22Rv1 (cell line): ENCODE data around the gene TIMM44.

Experiments
- H3K27ac ChIP-seq: fragments of 450-650 bp; 2 replicates; pipeline ENCODE4 v1.5.1; 2017
- ZFX ChIP-seq: fragments of 450-650 bp; IDR thresholded peaks from 2 replicates; pipeline ENCODE4 v1.6.1; 2017; ENCODE audit warnings: antibody characterized with exemption, borderline replicate concordance
- TF ChIP-seq, protein P1 (sequence below): fragments of 450-650 bp; IDR thresholded peaks from 2 replicates; pipeline ENCODE4 v1.5.1; 2017; ENCODE audit warnings: mild to moderate bottlenecking

TIMM44 gene

DNA sequence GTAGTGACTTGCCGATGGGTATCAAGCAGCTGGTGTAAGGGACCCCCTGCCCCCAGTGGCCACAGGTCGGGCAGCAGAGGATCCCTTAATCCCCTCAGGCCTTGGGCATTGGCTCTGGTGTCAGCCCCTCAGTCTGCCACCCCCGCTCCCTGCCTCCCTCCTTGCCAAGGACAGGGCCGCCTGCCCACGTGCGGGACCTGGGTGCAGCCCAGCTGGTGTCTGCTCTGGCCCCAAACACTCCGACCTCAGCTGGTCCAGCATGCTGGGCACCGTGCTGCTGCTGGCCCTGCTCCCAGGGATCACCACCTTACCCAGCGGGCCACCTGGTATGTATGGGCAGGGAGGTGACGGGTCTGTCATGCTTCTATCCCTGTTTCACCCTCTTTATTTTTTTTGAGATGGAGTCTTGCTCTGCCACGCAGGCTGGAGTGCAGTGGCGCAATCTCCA, 28.8 kb downstream of the TIMM44 start, which contains the start of gene TGFBR3L:
TSS of gene TGFBR3L (plus strand) at position 233 of the 448 bp plus-strand sequence.
- H3K27ac ChIP-seq: peak within 1 kb of the TSS; percentile 97
- TF ChIP-seq, protein P1, sequence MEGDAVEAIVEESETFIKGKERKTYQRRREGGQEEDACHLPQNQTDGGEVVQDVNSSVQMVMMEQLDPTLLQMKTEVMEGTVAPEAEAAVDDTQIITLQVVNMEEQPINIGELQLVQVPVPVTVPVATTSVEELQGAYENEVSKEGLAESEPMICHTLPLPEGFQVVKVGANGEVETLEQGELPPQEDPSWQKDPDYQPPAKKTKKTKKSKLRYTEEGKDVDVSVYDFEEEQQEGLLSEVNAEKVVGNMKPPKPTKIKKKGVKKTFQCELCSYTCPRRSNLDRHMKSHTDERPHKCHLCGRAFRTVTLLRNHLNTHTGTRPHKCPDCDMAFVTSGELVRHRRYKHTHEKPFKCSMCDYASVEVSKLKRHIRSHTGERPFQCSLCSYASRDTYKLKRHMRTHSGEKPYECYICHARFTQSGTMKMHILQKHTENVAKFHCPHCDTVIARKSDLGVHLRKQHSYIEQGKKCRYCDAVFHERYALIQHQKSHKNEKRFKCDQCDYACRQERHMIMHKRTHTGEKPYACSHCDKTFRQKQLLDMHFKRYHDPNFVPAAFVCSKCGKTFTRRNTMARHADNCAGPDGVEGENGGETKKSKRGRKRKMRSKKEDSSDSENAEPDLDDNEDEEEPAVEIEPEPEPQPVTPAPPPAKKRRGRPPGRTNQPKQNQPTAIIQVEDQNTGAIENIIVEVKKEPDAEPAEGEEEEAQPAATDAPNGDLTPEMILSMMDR: no peak
- no peak for TF ChIP-seq ZFX

DNA sequence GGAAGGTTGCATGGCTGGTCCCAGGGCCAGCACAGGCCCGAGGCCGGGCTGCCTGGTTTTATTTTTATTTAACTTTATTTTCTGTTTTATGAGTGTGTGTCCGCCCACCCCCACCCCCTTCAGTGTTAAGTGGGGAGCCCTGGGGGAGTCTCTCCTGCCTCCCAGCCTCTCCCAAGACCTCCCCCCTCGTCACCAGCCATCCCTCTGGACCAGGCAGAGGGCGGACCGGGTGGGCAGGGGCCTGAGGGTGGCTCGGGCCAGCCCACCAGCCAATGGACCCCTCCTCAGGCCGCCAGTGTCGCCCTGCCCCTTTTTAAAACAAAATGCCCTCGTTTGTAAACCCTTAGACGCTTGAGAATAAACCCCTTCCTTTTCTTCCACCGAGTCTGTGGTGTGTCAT, 29.4 kb downstream of the TIMM44 start:
- no peak for TF ChIP-seq ZFX
- peak overlapping the region; percentile 97 for H3K27ac ChIP-seq

DNA sequence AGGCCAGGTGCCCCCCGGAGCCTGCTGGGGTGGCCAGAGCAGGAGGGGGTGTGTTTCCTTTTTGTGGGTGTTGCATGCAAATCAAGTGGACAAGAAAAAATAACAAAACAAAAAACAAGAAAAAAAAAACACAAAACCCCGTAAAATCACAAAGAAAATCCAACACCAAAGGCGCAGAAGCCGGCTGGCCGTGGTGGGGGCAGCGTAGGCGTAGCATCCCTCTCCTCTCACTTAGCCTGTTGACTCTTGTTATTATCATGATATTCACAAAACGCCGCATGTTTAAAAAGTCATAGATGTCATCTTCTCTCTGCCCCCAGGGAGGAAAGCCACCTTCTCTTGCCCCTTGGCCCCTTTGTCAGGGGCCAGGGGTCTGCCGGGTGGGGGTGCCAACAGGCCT, 29.8 kb downstream of the TIMM44 start:
- TF ChIP-seq ZFX: no peak
- TF ChIP-seq, protein P1: no peak
- H3K27ac ChIP-seq: peak overlapping the region; percentile 97

DNA sequence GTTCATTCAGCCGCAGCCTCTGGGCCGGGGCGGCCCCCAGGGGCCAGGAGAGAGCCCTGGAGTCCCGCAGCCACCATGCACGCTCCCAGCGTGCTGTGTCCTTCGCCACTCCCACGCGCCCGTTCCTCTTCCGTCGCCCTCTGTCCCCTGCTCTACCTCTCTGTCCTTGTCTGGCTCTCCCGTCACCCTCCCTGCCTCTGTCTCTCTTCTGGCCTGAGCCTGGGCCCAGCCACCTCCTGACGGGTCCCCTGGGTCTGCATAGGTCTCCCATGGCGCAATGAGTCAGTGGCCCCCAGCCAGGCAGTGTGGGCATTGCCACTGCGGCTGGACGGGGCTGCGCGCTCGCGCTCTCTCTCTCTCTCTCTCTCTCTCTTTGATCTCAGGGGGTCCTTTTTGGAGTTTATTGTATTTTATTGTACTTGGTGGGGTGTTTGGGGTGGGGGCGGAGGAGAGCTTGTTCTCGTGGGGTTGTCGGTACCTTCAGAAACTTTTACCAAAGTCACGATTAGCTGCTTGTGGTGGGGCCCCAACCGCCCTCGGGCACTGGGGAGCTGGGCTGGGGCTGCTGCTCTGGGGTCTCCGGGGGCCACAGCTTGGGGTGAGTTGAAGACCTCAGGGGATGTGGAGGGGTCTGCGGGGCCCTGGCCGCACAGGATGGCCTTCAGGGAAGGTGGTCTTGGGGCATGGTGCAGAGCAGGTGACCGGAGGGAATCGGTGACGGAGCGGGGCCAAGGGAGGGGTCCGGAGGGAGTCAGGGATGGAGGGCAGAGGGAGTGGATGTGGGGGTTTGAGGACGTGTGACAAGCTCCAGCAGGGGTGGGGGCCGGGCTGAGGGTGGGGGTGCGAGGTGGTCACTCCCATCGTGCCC, 30.5 kb downstream of the TIMM44 start:
- H3K27ac ChIP-seq: peak overlapping the region; percentile 97; the same call in 1 of the 2 replicates
- TF ChIP-seq ZFX: no peak
- TF ChIP-seq, protein P1: no peak

DNA sequence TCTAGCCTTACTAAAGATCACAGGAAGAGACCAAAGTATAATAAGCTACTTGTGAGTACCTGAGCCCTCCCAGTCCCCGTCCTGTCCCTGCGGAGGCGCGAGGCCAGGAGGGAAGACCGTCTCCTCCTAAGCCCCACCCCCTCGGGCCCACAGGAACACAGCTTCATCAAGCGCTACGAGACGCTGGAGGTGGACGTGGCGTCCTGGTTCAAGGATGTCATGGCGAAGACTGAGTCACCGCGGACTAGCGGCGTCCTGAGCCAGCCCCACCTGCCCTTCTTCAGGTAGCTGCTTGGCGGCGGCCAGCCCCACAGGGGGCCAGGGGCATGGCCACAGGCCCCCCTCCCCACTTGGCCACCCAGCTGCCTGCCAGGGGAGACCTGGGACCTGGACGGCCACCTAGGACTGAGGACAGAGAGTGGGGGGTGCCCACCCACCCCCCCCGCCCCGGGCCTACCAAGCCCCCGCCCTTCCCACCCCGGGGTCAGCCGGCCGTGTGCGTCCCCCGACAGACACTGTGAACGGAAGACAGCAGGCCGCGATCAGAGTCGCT, 31.2 kb downstream of the TIMM44 start:
- TF ChIP-seq, protein P1: no peak
- no peak for TF ChIP-seq ZFX
- no peak overlapping the region for H3K27ac ChIP-seq

DNA sequence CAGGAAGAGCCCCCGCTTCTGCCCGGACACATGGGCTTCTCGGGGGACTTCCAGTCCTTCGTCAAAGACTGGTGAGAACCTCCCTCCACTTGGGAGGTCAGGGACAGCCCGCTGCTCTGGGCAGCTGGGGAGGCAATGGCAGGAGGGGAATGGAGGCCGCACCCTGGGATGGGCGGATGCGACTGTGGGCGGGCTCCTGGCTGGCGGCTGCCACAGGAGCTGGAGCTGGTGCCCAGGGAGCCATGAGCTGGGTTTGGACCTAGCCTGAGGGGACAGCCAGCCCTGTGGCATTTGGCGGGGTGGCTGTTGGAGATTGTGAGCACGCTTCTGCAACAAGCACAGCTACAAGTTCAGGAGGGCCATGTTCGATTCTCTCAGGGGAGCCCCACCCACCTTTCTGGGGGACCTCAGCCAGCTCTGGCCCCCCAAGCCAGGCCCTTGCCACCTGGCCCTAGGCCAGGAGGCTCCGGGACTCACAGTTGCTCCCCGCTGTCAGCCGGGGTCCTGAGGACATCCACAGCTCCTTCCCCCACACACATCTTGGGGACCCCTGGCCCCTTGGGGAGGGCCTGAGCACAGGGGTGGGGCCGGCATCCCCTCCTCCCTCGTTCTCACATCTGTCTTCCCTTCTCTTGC, 31.8 kb downstream of the TIMM44 start:
- TF ChIP-seq, protein P1: no peak
- TF ChIP-seq ZFX: no peak
- H3K27ac ChIP-seq: no peak overlapping the region

DNA sequence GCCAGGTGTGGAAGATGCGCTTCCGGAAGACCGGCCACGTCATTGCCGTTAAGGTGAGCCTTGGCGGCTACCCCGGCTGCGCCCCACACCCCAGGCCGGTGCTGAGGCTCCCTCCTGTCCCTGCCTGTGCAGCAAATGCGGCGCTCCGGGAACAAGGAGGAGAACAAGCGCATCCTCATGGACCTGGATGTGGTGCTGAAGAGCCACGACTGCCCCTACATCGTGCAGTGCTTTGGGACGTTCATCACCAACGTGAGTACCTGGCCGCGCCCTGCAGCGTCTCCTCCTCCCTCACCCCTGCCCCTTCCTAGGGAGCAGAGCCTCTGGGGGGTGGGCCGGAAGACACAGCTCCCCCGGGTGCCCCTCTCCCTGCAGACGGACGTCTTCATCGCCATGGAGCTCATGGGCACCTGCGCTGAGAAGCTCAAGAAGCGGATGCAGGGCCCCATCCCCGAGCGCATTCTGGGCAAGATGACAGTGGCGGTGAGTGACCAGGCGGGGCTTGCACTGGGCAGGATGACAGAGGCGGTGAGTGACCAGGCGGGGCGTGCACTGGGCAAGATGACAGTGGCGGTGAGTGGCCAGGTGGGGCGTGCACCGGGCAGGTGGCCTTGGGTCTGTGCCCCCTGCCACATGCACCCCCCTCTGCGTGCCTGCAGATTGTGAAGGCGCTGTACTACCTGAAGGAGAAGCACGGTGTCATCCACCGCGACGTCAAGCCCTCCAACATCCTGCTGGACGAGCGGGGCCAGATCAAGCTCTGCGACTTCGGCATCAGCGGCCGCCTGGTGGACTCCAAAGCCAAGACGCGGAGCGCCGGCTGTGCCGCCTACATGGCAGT, 32.9 kb downstream of the TIMM44 start:
- no peak overlapping the region for H3K27ac ChIP-seq
- TF ChIP-seq, protein P1: no peak
- TF ChIP-seq ZFX: no peak
